Raji (cell line): ENCODE measurements around the gene MTMR2.

Source experiments
- POLR2A ChIP-seq: IDR thresholded peaks from 2 replicates; pipeline ENCODE4 v1.6.1; 2011; ENCODE audit warnings: low read depth, low read length, control low read depth; ENCODE audit not compliant: insufficient read depth

MTMR2 gene

GRCh38 chr11:95922536-95923438 is 1.1 kb downstream of the MTMR2 start:
- TF ChIP-seq POLR2A = no peak

GRCh38 chr11:95922099-95922498 is 1.8 kb downstream of the MTMR2 start:
- no peak for TF ChIP-seq POLR2A

GRCh38 chr11:95920460-95921105 is 3.3 kb downstream of the MTMR2 start:
- no peak for TF ChIP-seq POLR2A

- TF ChIP-seq POLR2A = no peak
These were observed 4.4 kb downstream of the MTMR2 start for GRCh38 chr11:95919514-95919913.

GRCh38 chr11:95918720-95919119 is 5.2 kb downstream of the MTMR2 start:
- no peak for TF ChIP-seq POLR2A

- TF ChIP-seq POLR2A = no peak
These were observed 5.9 kb downstream of the MTMR2 start for GRCh38 chr11:95918056-95918455.

- TF ChIP-seq POLR2A = no peak
These were observed 6.5 kb downstream of the MTMR2 start for GRCh38 chr11:95917193-95918036.

- no peak for TF ChIP-seq POLR2A
These were observed 7.9 kb downstream of the MTMR2 start for GRCh38 chr11:95916049-95916448.

- no peak for TF ChIP-seq POLR2A
These were observed 8.9 kb downstream of the MTMR2 start for GRCh38 chr11:95915051-95915450.

- no peak for TF ChIP-seq POLR2A
These were observed 9.9 kb downstream of the MTMR2 start for GRCh38 chr11:95913830-95914615.

- TF ChIP-seq POLR2A = no peak
These were observed 10.9 kb downstream of the MTMR2 start for GRCh38 chr11:95912902-95913560.

GRCh38 chr11:95911369-95911759 is 12.5 kb downstream of the MTMR2 start:
- no peak for TF ChIP-seq POLR2A

GRCh38 chr11:95910638-95911368 is 13.1 kb downstream of the MTMR2 start:
- no peak for TF ChIP-seq POLR2A
